Omental fat pad (tissue), 4 donors: Measurements from ENCODE around the gene HIF1AN. TPM values are rescaled to one million over a fixed set of nuclear protein-coding genes. Genes with fewer than 3 reads are reported as not detected.

ENCODE experiments used
- ATAC-seq: fragments of 150-250 bp; one replicate; pipeline ENCODE4 v1.9.1; 2016; ENCODE audit warnings: mild to moderate bottlenecking, moderate library complexity; ENCODE audit not compliant: low FRiP score
- DNase-seq: peaks from one replicate; pipeline ENCODE4 v3.0.0-alpha.2; 2019; ENCODE audit warnings: low spot score
- CTCF ChIP-seq, 3 donors: fragments of 450-650 bp; IDR thresholded peaks; one replicate each; pipeline ENCODE4 v1.5.1; 2016 to 2017; ENCODE audit warnings: antibody characterized with exemption in 3 of 3, mild to moderate bottlenecking in 3 of 3, moderate library complexity in 2 of 3
- total RNA-seq, 4 donors: library from RNA; depleted of rRNA; stranded (reverse); fragments of >200 nt; gene quantifications; one replicate each; pipeline ENCODE4 v1.1.0, GENCODE V29; 2016

The HIF1AN gene
- total RNA-seq, 4 donors from 2014 or later: 9.1 to 15.8 (median 11.5) TPM

- DNase-seq: no peak
- TF ChIP-seq CTCF (IDR thresholded peaks at IDR 0.05): no peak
- no peak for ATAC-seq
Measured at GRCh38 chr10:100502926-100503494, 32.7 kb upstream of the HIF1AN start.

- no peak for TF ChIP-seq CTCF (IDR thresholded peaks at IDR 0.05)
- DNase-seq: no peak
- no peak for ATAC-seq
Measured at GRCh38 chr10:100504096-100504495, 31.6 kb upstream of the HIF1AN start.

- no peak for TF ChIP-seq CTCF (IDR thresholded peaks at IDR 0.05)
Measured at GRCh38 chr10:100505164-100505563, 30.6 kb upstream of the HIF1AN start.

GRCh38 chr10:100506596-100507356 lies 29.0 kb upstream of the HIF1AN start:
- DNase-seq (no peak), ATAC-seq (no peak)
- no peak for TF ChIP-seq CTCF (IDR thresholded peaks at IDR 0.05)

More at GRCh38 chr10:100505164-100505563, 30.6 kb upstream of the HIF1AN start:
- no peak for ATAC-seq
- no peak for DNase-seq

- no peak for DNase-seq
- no peak for TF ChIP-seq CTCF (IDR thresholded peaks at IDR 0.05)
- no peak for ATAC-seq
Measured at GRCh38 chr10:100507357-100507732, 28.4 kb upstream of the HIF1AN start.

GRCh38 chr10:100508266-100508665 lies 27.5 kb upstream of the HIF1AN start:
- DNase-seq (no peak), ATAC-seq (no peak)
- TF ChIP-seq CTCF (IDR thresholded peaks at IDR 0.05): no peak

- DNase-seq (no peak), ATAC-seq (no peak)
Measured at GRCh38 chr10:100508691-100509150, 27.0 kb upstream of the HIF1AN start.

More at GRCh38 chr10:100508691-100509150, 27.0 kb upstream of the HIF1AN start:
- no peak for TF ChIP-seq CTCF (IDR thresholded peaks at IDR 0.05)
